LNCaP clone FGC (cell line): ENCODE measurements around the gene TBX18.

Experiments
- DNase-seq: peaks from one replicate; pipeline ENCODE4 v3.0.0-alpha.2; 2011; ENCODE audit warnings: low read depth
- H3K4me3 ChIP-seq: 2 replicates; pipeline ENCODE4 v1.5.1; 2011; ENCODE audit warnings: mild to moderate bottlenecking, low read depth, low read length, control low read depth
- TF ChIP-seq, protein P1 (sequence below): IDR thresholded peaks from 2 replicates; pipeline ENCODE4 v1.5.1; 2012; ENCODE audit warnings: mild to moderate bottlenecking; ENCODE audit not compliant: control insufficient read depth, insufficient read depth; ENCODE audit errors: extremely low read depth

The TBX18 gene

GRCh38 chr6:84779917-84780316 lies 15.5 kb upstream of the TBX18 start:
- no peak for DNase-seq
- H3K4me3 ChIP-seq: no peak overlapping the region
- TF ChIP-seq, protein P1, sequence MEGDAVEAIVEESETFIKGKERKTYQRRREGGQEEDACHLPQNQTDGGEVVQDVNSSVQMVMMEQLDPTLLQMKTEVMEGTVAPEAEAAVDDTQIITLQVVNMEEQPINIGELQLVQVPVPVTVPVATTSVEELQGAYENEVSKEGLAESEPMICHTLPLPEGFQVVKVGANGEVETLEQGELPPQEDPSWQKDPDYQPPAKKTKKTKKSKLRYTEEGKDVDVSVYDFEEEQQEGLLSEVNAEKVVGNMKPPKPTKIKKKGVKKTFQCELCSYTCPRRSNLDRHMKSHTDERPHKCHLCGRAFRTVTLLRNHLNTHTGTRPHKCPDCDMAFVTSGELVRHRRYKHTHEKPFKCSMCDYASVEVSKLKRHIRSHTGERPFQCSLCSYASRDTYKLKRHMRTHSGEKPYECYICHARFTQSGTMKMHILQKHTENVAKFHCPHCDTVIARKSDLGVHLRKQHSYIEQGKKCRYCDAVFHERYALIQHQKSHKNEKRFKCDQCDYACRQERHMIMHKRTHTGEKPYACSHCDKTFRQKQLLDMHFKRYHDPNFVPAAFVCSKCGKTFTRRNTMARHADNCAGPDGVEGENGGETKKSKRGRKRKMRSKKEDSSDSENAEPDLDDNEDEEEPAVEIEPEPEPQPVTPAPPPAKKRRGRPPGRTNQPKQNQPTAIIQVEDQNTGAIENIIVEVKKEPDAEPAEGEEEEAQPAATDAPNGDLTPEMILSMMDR: no peak

DNA sequence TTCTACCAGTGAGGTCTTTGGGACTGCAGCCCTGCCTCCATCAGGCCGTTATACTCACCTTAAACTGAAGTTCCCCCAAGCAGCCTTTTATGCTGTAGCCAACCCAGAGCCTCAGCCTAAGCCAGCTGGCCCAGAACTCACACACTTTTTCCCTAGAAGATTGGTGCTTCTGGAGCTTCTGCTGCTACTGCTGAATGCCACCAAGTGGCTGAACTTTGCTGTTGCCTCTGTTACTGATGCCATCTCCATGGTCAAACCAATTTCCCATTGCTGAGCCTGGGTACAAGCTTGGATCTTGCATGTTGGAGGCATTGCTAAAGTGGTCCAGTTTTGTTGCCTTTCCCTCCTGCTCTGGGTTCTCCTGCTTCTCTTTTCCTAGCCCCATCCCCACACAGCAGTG lies 15.0 kb upstream of the TBX18 start:
- no peak overlapping the region for H3K4me3 ChIP-seq
- no peak for DNase-seq
- TF ChIP-seq, protein P1: no peak

GRCh38 chr6:84777888-84778287 lies 13.5 kb upstream of the TBX18 start:
- TF ChIP-seq, protein P1: no peak
- DNase-seq: no peak
- H3K4me3 ChIP-seq: no peak overlapping the region

DNA sequence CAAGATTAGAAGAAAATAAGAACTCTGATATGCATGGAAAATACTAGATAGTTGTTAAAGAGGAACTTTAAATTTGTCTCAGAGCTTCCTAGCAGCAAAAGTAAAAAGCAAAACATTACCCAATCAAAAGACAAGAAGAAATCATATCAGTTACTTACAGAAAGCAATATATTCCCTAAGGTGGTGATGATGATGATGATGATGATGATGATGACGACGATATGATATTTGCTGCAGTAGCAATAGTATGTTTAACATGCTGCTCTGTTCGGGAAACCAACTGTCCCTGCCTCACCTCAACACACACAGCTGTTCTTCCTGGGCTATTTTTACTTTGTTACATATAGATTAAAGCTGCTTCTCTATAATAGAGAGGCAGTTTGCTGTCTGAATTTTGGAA lies 12.0 kb upstream of the TBX18 start:
- no peak for DNase-seq
- TF ChIP-seq, protein P1: no peak

DNA sequence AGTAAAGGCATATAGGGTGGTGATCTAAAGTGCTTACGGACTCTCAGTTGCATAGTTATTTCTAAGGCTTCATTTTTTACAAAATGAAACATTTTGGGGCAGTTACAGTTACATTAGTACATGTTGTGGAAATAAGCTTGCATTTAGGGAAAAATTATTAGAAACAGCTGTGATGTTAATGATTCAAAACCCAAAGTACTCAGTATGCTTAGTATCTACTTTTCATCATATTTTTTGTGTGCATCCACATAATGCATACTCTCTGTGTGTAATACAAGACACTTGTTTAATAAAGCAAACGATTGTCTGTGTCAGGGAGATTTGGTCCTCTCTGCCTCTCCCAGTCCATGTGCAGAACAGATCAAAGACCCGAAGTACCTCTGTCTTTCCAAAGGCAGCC lies 11.4 kb upstream of the TBX18 start:
- no peak for DNase-seq
- TF ChIP-seq, protein P1: no peak
- H3K4me3 ChIP-seq: no peak overlapping the region

More for the DNA sequence above, 12.0 kb upstream of the TBX18 start:
- no peak overlapping the region for H3K4me3 ChIP-seq

- no peak overlapping the region for H3K4me3 ChIP-seq
- no peak for DNase-seq
- TF ChIP-seq, protein P1: no peak
Observed at GRCh38 chr6:84774985-84775284, 10.5 kb upstream of the TBX18 start.

- DNase-seq: no peak
Observed at GRCh38 chr6:84774157-84774984, 10.0 kb upstream of the TBX18 start.

More at GRCh38 chr6:84774157-84774984, 10.0 kb upstream of the TBX18 start:
- H3K4me3 ChIP-seq: no peak overlapping the region
- TF ChIP-seq, protein P1: peak; percentile 69
